Cardiac muscle cell (in vitro differentiated cells and primary cell): Measurements from ENCODE around the gene TMEM126A. TPM values are rescaled to one million over a fixed set of nuclear protein-coding genes. Genes with fewer than 3 reads are reported as not detected.
A peak's percentile ranks its signal among the peaks of the same experiment; 100 is the strongest.

Experiments
- DNase-seq, 2 donors: peaks; one replicate each; pipeline versions ENCODE4 v3.0.0 to v3.0.0-alpha.2; 2010 to 2017; ENCODE audit warnings: low read depth in 1 of 2, low spot score in 1 of 2
- H3K27ac ChIP-seq: fragments of 200-600 bp; sonication (generic); 2 replicates; pipeline ENCODE4 v1.5.1; 2016
- H3K27me3 ChIP-seq: fragments of 200-600 bp; sonication (generic); 2 replicates; pipeline ENCODE4 v1.6.0; 2016; ENCODE audit warnings: control low read depth
- H3K36me3 ChIP-seq: fragments of 200-600 bp; sonication (generic); 2 replicates; pipeline ENCODE4 v1.5.1; 2016; ENCODE audit warnings: control low read depth
- H3K4me1 ChIP-seq: fragments of 200-600 bp; sonication (generic); 2 replicates; pipeline ENCODE4 v1.8.1; 2017; ENCODE audit warnings: low read depth, mild to moderate bottlenecking, mixed run types
- H3K4me3 ChIP-seq: fragments of 200-600 bp; sonication (generic); 2 replicates; pipeline ENCODE4 v1.5.1; 2016; ENCODE audit warnings: mild to moderate bottlenecking
- H3K9me3 ChIP-seq: fragments of 200-600 bp; sonication (generic); 2 replicates; pipeline ENCODE4 v1.5.1; 2017; ENCODE audit warnings: low read depth, mild to moderate bottlenecking, control low read depth
- CTCF ChIP-seq: IDR thresholded peaks from 2 replicates; pipeline ENCODE4 v1.5.1; 2012; ENCODE audit warnings: low read depth, mild to moderate bottlenecking, low read length
- polyA plus RNA-seq: library from polyadenylated mRNA; unstranded; fragments of >200 nt; fragmentation: Nextera tagmentation; extraction: Ambion mirVana; gene quantifications from 2 replicates; pipeline ENCODE4 v1.2.1, GENCODE V29; 2016
- total RNA-seq: library from RNA; depleted of rRNA; stranded (reverse); fragments of >200 nt; gene quantifications from 2 replicates; pipeline ENCODE4 v1.2.3, GENCODE V29; 2016

TMEM126A gene
- total and polyA plus RNA-seq, 2 experiments from 2014 or later, result 13.1 to 42.9 TPM

GRCh38 chr11:85628771-85629341 lies 18.9 kb upstream of the TMEM126A start:
- no peaks in the 10 kb centered on the region for H3K9me3 ChIP-seq
- H3K36me3 ChIP-seq, result peaks cover under 1% of the 10 kb centered on the region
- no peak for TF ChIP-seq CTCF
- peak overlapping the region; percentile 53 for H3K27ac ChIP-seq
- peak overlapping the region; percentile 65 for H3K4me3 ChIP-seq
- no peak for DNase-seq
- peaks cover 28% of the 10 kb centered on the region for H3K4me1 ChIP-seq
- H3K27me3 ChIP-seq, result no peaks in the 10 kb centered on the region

- H3K27me3 ChIP-seq, result no peaks in the 10 kb centered on the region
- no peak for TF ChIP-seq CTCF
- no peak overlapping the region for H3K27ac ChIP-seq
- H3K36me3 ChIP-seq, result peaks cover 16% of the 10 kb centered on the region
- H3K9me3 ChIP-seq, result no peaks in the 10 kb centered on the region
- H3K4me1 ChIP-seq, result no peaks in the 10 kb centered on the region
- no peak overlapping the region for H3K4me3 ChIP-seq
- no peak for DNase-seq
Observed at GRCh38 chr11:85634747-85635146, 13.0 kb upstream of the TMEM126A start.

- TF ChIP-seq CTCF, result no peak
- peak; percentile 62 to 76 for DNase-seq
- Histone ChIP-seq H3K36me3 (no peaks in the 10 kb centered on the region), H3K4me3 (no peak overlapping the region), H3K9me3 (no peaks in the 10 kb centered on the region), H3K27ac (peak overlapping the region; percentile 13), H3K4me1 (peaks cover 12% of the 10 kb centered on the region), H3K27me3 (no peaks in the 10 kb centered on the region)
Observed at GRCh38 chr11:85643191-85643614, 4.6 kb upstream of the TMEM126A start.

- Histone ChIP-seq H3K9me3 (no peaks in the 10 kb centered on the region), H3K27me3 (no peaks in the 10 kb centered on the region), H3K4me3 (peak overlapping the region; percentile 52), H3K4me1 (peaks cover 12% of the 10 kb centered on the region), H3K36me3 (no peaks in the 10 kb centered on the region), H3K27ac (peak overlapping the region; percentile 92)
- TF ChIP-seq CTCF, result no peak
- no peak for DNase-seq
Observed at GRCh38 chr11:85647078-85647477, 689 bp upstream of the TMEM126A start.

- Histone ChIP-seq H3K36me3 (peaks cover 13% of the 10 kb centered on the region), H3K9me3 (no peaks in the 10 kb centered on the region), H3K4me1 (peaks cover 9% of the 10 kb centered on the region), H3K27ac (no peak overlapping the region), H3K4me3 (no peak overlapping the region), H3K27me3 (no peaks in the 10 kb centered on the region)
- TF ChIP-seq CTCF, result no peak
- no peak for DNase-seq
Observed at GRCh38 chr11:85651118-85651517, 3.4 kb downstream of the TMEM126A start.
